Caki2 (cell line): ENCODE data around the gene KLHL6. TPM values are rescaled to one million over a fixed set of nuclear protein-coding genes. Genes with fewer than 3 reads are reported as not detected.
"Not testable (repeated sequence)": the region's sequence is repeated elsewhere in the genome, so short reads cannot be mapped to it uniquely, and the experiment has no call there.

ENCODE experiments used
- DNase-seq: peaks from one replicate; pipeline ENCODE4 v3.0.0-alpha.2; 2015; ENCODE audit warnings: low read depth
- in situ Hi-C: cut with HindIII; loops from 2 replicates; pipeline ENCODE4 v1.10.0; 2016; ENCODE audit warnings: low sequenced_read_pairs, low pct_unique_long_range_greater_than_20kb, mixed read lengths
- total RNA-seq: library from RNA; depleted of rRNA; stranded (reverse); fragments of >200 nt; shearing (Covaris generic); gene quantifications from 2 replicates; pipeline ENCODE4 v1.2.3, GENCODE V29; 2014; ENCODE audit warnings: low replicate concordance

The KLHL6 gene
- total RNA-seq, 1 experiment from 2014 or later: not detected

- DNase-seq: no peak
- in situ Hi-C loops: no loop called here
Measured at GRCh38 chr3:183517607-183518006, 37.9 kb downstream of the KLHL6 start.

DNA sequence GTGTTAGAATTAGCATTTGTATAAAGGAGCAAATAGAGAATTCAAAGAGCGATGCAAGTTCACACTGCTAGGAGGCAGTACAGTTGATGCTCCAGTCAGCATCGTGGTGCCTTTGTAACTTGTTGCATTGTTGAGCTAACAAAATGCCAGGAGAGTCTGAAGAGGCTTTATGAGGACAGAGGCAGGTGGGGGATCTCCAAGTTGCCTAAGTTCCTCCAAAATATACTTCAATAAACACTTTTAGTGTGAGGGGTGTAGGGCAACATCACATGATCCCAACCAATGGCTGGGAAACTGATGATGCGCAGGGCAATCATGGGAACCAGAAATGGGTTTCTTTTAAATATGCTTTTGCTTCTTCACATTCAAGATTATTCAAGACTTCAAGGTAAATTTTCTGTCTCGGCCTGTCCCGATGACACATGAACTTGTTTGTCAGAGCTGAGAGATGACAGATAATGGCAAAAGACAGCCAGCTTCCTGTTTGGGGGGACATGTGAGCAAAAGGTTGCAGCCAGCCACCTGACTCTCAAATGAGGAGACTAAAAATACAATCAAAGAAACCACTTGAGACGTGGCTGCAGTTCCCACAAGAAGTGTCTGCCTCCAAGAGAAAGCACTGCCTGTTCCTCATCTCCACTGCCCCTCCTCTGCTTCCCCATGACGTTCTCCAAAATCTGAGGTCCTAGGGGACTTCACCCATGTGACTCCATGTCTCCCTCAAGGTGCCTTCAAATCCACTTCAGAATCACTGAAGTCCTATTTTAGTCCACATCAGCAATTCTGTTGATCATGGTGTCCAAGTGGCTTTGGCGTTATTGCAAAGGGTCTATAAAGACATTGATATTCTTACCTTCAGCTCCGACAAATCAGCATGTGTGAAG lies 39.3 kb downstream of the KLHL6 start:
- in situ Hi-C loops: no loop called here
- DNase-seq: no peak

DNA sequence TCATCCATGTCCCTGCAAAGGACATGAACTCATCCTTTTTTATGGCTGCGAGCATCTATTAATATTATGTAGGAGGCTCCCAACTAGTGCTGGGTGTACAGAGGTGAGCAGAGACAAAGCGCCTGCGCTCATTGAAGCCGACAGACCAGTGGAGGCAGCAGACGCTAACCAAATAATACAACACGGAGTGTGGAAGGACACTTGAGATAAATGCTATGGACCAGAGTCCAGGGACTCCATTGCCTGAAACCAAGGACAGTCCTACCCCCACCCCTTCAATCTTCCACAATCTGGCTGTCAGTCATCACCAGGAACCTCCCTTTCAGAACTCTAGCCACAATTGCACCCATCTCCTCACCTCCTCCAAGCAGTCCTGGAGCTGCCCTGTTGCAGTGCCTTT lies 41.5 kb downstream of the KLHL6 start:
- DNase-seq: no peak
- in situ Hi-C loops: no loop called here

DNA sequence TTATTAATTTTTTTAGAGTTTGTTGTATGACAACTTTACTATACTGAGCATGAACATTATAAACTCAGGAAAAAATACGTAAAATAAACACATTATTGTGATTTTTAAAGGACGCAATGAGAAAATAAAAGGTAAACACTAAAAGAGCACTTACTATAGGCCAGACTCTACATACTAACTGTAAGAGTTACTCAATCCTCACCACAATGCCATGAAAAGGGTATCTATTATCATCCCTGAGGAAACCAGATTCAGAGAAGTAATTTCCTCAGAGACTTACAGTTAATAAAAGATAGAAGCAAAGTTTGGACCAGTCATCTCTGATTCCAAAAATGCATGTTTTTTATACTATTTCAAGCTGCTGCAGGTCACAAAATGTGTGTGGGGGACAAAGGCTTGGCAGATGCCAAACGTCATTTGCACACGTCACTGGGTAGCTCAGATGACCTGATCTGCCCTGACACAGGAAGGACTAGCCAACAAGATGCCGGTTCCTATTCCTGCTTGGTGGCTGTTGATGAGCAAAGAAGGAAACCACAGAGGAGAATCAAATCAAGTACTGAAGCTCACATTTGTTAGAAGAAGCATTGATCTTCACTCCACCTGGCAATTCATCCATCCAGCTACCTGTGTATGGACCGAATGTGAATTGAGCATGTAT lies 42.3 kb downstream of the KLHL6 start:
- in situ Hi-C loops: no loop called here
- no peak for DNase-seq

DNA sequence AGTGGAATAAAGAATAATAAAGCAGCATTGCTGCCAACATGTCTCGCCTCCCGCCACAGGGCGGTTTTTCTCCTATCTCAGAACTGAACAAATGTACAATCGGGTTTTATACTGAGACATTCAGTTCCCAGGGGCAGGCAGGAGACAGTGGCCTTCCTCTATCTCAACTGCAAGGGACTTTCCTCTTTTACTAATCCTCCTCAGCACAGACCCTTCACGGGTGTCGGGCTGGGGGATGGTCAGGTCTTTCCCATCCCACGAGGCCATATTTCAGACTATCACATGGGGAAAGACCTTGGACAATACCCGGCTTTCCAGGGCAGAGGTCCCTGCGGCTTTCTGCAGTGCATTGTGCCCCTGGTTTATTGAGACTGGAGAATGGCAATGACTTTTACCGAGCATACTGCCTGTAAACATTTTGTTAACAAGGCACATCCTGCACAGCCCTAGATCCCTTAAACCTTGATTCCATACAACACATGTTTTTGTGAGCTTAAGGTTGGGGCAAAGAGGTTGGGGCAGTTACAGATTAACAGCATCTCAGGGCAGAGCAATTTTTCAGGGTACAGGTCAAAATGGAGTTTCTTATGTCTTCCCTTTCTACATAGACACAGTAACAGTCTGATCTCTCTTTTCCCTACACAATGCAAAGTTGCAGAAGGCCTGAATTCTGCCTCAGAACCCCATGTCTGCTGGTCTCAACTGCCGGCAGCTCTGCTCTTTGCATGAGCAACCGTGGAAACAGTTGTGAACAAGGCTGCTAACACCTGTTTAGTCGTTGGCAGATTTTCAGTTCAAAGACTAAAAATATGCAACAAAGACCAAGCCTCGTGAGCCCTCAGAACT lies 44.0 kb downstream of the KLHL6 start:
- DNase-seq, in situ Hi-C loops: not testable (repeated sequence)

- in situ Hi-C loops: no loop called here
- no peak for DNase-seq
Measured at GRCh38 chr3:183508821-183509220, 46.7 kb downstream of the KLHL6 start.

- in situ Hi-C loops: no loop called here
- DNase-seq: no peak
Measured at GRCh38 chr3:183507551-183507950, 48.0 kb downstream of the KLHL6 start.

DNA sequence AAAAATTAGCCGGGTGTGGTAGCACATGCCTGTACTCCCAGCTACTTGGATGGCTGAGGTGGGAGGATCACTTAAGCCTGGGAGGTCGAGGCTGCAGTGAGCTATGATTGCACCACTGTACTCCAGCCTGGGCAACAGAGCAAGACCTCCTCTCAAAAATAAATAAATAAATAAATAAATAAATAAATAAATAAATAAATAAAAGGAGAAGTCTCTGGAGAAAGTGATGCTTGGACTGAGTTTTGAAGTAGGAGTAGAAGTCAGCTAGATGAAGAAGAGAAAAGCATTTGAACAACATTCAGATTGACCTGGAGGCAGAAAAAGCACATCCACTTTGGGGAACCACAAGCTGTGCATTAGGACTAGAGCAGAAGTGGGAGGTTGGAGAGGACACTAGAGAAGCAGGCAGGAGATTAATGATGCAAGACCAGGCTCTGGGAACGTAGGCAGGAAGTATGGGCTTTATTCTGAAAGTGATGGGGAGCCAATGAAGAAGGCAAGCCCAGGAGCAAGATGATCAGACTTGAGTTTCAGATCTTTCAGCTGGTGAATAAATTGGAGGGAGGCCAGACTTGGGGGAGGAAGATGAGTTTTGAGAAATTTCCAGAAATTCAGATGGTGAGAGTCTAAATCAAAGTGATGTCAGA lies 48.7 kb downstream of the KLHL6 start:
- in situ Hi-C loops: no loop called here
- no peak for DNase-seq

DNA sequence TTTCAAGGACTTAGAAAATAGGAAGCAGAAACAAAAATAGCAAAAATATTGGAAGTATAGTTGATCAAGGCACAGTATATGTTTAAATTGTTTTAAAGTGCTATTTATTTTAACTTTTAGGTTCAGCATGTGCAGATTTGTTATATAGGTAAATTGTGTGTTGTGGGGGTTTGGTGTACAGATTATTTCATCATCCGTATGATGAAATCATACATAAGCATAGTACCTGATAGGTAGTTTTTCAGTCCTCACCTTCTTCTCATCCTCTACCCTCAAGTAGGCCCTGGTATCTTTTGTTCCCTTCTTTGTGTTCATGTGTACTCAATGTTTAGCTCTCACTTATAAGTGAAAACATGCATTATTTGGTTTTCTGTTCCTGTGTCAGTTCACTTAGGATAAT lies 50.9 kb downstream of the KLHL6 start:
- no peak for DNase-seq
- in situ Hi-C loops: no loop called here

- in situ Hi-C loops: no loop called here
- no peak for DNase-seq
Measured at GRCh38 chr3:183503746-183504145, 51.8 kb downstream of the KLHL6 start.

DNA sequence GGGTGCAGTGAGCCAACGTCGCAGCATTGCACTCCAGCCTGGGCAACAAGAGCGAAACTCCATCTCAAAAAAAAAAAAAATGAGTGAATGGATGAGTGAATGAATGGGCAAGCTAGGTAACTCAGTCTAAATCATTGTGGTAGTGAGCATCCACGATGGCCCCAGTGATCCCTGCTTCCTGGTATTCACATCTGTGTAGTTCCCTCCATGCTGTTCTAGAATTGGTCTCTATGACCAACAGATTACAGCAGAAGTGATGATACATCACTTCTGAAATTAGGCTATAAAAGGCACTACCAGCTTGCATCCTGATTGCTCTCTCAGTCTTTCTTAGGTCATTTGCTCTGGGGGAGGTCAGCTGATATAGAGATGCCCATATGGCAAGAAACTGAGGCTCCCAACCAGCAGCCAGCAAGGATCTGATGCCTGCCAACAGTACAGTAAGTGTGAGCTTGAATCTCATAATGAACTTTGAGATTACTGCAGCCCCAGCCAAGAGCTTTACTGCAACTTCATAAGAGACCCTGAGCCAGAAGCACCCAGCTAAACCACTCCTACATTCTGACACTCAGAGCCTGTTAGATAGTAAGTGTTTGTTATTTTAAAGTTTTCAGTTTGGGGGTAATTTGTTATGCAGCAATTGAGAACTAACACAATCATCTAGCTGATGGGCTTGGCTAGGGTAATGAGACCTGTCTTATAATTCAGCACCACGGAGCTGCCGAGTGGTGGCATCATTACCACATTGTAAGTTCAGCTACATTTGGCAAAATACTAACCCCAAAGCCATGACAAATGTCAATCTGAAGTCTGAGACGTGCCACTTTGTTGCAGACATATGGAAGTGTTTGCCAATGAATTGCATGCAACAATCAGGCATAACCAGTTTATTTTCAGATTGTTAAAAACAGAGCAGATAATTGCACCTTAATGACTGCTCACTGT lies 53.0 kb downstream of the KLHL6 start:
- no peak for DNase-seq
- in situ Hi-C loops: no loop called here

GRCh38 chr3:183500981-183501704 lies 54.4 kb downstream of the KLHL6 start:
- in situ Hi-C loops: no loop called here
- no peak for DNase-seq

DNA sequence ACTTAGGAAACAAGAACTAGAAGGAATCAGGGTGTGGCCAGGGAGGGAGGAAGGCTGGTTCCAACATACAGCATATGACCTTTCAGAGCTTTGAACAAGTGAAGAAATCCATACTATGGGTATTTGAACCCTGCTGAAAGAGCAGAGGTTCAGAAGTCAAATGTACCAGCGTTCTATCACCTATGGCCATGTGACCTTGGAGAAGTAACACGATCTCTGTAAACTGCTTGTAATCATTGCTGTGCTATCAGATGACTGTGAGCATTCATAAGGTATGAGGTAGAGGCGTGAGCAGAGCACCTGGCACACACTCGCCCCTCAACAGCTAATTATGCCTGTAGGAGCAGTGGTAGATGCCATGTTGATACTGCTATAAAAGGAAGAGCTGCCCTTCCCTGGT lies 55.2 kb downstream of the KLHL6 start:
- in situ Hi-C loops: no loop called here
- no peak for DNase-seq

DNA sequence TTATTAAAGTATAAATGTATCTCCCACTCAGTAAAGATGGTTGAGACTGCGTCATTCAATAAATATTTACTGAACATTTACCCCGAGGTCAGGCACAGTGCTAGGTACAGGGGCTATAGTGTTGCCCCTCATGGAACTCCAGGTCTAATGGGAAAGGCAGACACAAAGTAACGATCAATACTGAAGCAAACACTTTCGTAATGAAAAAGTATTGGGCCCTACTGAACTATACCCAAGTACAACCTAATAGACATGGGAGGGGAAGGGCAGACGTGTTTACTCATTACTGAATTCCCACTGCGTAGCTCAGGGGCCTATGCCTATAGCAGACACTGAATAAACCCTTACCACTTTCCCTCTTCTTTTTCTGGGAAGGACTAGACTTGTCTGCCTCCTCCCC lies 56.9 kb downstream of the KLHL6 start:
- in situ Hi-C loops: no loop called here
- no peak for DNase-seq

DNA sequence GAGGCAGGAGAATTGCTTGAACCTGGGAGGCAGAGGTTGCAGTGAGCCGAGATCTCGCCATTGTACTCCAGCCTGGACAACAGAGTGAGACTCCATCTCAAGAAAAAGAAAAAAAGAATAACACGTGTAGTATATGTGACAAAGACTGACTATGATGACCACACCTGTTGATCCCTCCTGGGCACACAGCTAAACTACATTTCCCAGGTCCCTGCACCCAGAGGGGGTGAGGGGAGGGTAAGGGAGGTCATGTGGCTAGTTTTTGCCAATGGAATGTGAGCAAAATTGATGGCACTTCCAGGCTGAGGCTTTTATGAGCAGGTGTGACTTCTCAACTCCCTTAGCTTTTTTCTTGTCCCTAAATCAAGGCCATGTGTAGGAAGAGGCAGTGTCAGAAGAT lies 58.2 kb downstream of the KLHL6 start:
- in situ Hi-C loops: no loop called here
- no peak for DNase-seq

GRCh38 chr3:183496311-183496710 lies 59.2 kb downstream of the KLHL6 start:
- in situ Hi-C loops: no loop called here
- no peak for DNase-seq

- no peak for DNase-seq
- in situ Hi-C loops: no loop called here
Measured at GRCh38 chr3:183494341-183494740, 61.2 kb downstream of the KLHL6 start.
